GM10266 (cell line): ENCODE data around the gene NECAB2.

Experiments
- DNase-seq: peaks from one replicate; pipeline ENCODE4 v3.0.0; 2012; ENCODE audit errors: extremely low spot score
- CTCF ChIP-seq: IDR thresholded peaks from 2 replicates; pipeline ENCODE4 v1.5.1; 2012; ENCODE audit warnings: mild to moderate bottlenecking, low read depth; ENCODE audit not compliant: control insufficient read depth, insufficient read depth; ENCODE audit errors: missing control alignments

NECAB2 gene

GRCh38 chr16:83990492-83990891, 22.4 kb downstream of the NECAB2 start:
- no peak for DNase-seq
- TF ChIP-seq CTCF, result no peak

GRCh38 chr16:83992624-83993023, 24.6 kb downstream of the NECAB2 start:
- no peak for DNase-seq
- no peak for TF ChIP-seq CTCF

GRCh38 chr16:83994087-83994486, 26.0 kb downstream of the NECAB2 start:
- no peak for DNase-seq

GRCh38 chr16:83994703-83995102, 26.7 kb downstream of the NECAB2 start:
- no peak for TF ChIP-seq CTCF
- no peak for DNase-seq

More at GRCh38 chr16:83994087-83994486, 26.0 kb downstream of the NECAB2 start:
- TF ChIP-seq CTCF, result no peak

- DNase-seq, result no peak
- no peak for TF ChIP-seq CTCF
These were observed 27.7 kb downstream of the NECAB2 start for GRCh38 chr16:83995754-83996153.

- TF ChIP-seq CTCF, result no peak
- DNase-seq, result no peak
These were observed 28.6 kb downstream of the NECAB2 start for GRCh38 chr16:83996481-83997252.

GRCh38 chr16:83998091-83998490, 30.0 kb downstream of the NECAB2 start:
- DNase-seq, result no peak
- no peak for TF ChIP-seq CTCF
